Loucy (cell line): ENCODE results near the gene KIF3B.

ENCODE experiments used
- EZH2phosphoT487 ChIP-seq: fragments of 200-600 bp; IDR thresholded peaks from 2 replicates; pipeline ENCODE4 v1.6.1; 2018; ENCODE audit warnings: antibody characterized with exemption, mild to moderate bottlenecking, moderate library complexity, borderline replicate concordance
- TF ChIP-seq, protein P1 (sequence below): fragments of 200-600 bp; sonication (generic); conservative IDR thresholded peaks from 2 replicates; pipeline ENCODE4 v1.5.1; 2014; ENCODE audit warnings: mild to moderate bottlenecking, antibody characterized with exemption, low read length

GRCh38 chr20:32343439-32343838 lies 66.0 kb downstream of the KIF3B start:
- TF ChIP-seq, protein P1, sequence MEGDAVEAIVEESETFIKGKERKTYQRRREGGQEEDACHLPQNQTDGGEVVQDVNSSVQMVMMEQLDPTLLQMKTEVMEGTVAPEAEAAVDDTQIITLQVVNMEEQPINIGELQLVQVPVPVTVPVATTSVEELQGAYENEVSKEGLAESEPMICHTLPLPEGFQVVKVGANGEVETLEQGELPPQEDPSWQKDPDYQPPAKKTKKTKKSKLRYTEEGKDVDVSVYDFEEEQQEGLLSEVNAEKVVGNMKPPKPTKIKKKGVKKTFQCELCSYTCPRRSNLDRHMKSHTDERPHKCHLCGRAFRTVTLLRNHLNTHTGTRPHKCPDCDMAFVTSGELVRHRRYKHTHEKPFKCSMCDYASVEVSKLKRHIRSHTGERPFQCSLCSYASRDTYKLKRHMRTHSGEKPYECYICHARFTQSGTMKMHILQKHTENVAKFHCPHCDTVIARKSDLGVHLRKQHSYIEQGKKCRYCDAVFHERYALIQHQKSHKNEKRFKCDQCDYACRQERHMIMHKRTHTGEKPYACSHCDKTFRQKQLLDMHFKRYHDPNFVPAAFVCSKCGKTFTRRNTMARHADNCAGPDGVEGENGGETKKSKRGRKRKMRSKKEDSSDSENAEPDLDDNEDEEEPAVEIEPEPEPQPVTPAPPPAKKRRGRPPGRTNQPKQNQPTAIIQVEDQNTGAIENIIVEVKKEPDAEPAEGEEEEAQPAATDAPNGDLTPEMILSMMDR, result no peak
- no peak for TF ChIP-seq EZH2phosphoT487
